22Rv1 (cell line): Measurements from ENCODE around the gene ANKRD63.

Source experiments
- H3K27ac ChIP-seq: fragments of 450-650 bp; 2 replicates; pipeline ENCODE4 v1.5.1; 2017
- ZFX ChIP-seq: fragments of 450-650 bp; IDR thresholded peaks from 2 replicates; pipeline ENCODE4 v1.6.1; 2017; ENCODE audit warnings: antibody characterized with exemption, borderline replicate concordance
- TF ChIP-seq, protein P1 (sequence below): fragments of 450-650 bp; IDR thresholded peaks from 2 replicates; pipeline ENCODE4 v1.5.1; 2017; ENCODE audit warnings: mild to moderate bottlenecking

The ANKRD63 gene

DNA sequence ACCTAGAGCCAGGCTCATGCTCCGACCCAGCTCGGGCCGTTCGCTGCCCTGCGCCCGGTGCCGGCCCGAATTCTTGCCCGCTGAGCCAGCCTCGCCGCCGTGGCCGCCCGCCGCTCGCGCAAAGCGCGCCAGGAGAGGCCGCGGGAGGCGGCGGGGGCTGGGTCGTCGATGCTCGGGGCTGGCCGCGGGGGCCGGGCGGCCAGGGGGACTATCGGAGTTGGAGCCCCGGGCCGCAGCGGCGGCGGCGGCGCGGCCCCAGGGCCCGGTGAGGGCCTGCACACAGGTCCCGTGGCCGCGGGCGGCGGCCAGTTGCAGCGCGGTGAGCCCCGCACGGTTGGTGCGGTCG, 1.1 kb downstream of the ANKRD63 start:
- TF ChIP-seq ZFX: no peak
- TF ChIP-seq, protein P1, sequence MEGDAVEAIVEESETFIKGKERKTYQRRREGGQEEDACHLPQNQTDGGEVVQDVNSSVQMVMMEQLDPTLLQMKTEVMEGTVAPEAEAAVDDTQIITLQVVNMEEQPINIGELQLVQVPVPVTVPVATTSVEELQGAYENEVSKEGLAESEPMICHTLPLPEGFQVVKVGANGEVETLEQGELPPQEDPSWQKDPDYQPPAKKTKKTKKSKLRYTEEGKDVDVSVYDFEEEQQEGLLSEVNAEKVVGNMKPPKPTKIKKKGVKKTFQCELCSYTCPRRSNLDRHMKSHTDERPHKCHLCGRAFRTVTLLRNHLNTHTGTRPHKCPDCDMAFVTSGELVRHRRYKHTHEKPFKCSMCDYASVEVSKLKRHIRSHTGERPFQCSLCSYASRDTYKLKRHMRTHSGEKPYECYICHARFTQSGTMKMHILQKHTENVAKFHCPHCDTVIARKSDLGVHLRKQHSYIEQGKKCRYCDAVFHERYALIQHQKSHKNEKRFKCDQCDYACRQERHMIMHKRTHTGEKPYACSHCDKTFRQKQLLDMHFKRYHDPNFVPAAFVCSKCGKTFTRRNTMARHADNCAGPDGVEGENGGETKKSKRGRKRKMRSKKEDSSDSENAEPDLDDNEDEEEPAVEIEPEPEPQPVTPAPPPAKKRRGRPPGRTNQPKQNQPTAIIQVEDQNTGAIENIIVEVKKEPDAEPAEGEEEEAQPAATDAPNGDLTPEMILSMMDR: no peak
- H3K27ac ChIP-seq: no peak overlapping the region

DNA sequence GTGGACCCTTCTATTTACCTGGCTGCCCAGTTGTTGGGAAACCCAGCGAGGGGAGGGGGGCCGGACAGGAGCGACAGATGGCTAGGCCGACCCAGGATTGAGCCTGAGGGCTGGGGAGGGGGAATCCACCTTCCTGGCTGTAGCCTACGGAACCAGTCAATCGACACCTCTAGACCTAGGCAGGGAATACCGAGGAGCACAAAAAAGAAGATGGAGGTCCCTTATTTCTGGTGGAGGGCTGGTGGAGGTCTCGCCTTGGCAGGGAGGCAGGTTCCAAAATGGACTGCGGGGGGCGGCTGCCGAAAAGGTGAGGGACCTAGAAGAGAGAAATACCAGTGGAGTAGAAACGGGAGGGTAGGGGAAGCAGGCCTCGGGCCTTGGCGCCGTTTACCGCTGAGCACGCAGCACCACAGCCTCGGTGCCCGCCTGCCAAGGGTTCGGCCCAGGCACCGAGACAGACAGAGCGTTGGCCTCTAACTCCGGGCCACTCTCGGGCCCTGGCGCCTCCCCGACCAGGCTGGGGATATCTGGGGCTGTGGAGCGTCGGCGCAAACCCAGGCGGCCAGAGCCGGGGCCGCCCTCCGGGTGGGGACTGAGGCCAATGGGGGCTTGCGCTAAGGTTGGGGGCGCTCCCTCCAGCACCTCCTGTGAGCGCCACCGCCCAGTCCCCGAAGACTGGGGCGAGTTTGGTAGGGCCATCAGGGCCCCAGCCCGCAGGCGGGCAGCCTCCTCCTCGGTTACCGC, 1.6 kb downstream of the ANKRD63 start:
- no peak for TF ChIP-seq ZFX
- TF ChIP-seq, protein P1: no peak
- H3K27ac ChIP-seq: no peak overlapping the region

DNA sequence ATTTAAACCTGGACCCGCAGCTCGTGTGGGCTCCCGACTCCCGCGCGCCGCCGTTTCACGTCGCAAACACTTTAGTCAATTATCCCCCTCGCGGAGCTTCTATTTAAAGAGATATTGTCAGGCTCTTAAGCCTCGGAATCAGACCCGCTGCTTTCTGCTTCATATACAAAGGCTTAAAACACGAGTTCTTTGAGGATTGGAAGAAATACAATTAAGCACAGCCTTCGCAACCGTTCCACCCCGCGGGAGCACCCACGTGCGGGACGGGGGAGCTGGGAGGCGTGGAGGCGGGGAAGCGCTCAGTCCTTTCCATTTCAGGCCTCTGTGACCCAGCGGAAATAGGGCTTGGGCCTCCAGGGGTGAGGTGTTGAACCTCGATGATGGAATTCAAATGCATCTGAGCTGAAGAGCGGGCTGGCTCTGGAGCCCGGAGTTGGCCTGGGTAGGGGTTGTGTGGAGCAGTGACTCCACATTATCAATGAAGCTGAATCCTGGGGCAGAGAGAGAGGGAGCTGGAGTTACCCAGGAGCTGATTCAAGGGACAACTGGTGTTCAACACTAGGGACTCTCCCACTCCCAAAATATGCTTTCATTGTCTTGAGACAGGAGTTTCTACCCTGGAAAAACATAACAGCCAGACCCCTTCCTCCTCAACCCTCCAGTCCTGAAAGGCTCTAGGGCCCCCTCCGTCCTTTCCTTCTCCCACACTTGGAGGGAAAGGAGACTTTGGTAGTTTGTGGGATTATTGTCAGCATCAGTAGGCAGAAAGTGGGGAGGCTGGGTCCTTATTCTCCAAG, 2.4 kb downstream of the ANKRD63 start:
- no peak for TF ChIP-seq ZFX
- TF ChIP-seq, protein P1: no peak
- H3K27ac ChIP-seq: no peak overlapping the region

DNA sequence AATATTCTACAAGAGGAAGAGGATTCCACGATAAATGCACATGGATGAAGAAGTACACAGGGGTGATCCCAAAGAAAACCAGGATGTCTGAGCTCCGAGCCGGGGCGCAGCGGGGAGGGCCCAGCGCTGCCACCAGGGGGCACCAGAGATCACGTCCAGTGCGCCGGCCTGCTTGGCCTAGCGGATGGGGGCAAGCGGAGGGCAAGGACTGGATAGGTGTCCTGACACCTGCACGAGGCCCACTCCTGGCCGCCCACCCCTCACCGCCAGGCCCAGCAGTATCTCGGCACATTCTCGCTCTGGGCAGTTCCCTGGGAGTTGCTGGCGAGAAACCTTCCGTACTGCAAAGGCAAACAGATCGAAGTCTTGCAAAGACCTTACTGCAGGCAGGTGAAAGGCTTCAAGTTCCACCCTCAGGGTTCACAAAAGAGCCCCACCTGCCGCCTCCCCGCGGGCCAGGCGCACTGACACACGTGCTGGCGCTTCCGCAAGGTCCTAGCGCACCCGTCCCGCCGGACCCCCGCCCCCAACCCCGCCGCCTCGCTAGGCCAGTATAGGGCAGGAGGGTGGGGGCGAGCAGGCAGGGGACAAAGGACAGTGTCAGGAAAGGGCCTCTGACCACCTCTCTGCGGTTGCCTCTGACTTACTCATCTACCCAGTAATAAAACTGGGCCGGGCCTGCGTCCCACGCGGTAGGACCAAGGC, 3.3 kb downstream of the ANKRD63 start:
- TF ChIP-seq, protein P1: peak; percentile 99
- TF ChIP-seq ZFX: no peak
- H3K27ac ChIP-seq: no peak overlapping the region

DNA sequence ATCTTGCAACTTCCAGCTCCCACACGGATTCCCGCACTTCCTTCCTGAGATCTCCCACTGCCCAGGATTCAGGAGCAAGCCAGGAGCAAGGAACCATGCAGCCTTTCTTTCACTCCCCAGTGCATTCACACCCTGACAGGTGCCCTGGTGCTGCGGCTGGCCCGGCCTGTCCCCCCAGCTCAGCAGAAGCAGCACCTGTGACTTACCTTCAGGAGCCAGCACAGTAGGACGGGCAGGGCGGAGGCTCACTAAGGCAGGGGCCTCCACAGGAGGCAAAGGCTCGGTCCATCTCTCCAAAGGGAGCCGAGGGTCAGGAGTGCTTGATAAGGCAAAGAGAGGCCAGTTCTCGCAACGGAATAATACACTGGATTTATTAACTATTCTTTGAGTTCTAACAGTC, 4.8 kb downstream of the ANKRD63 start:
- no peak overlapping the region for H3K27ac ChIP-seq
- TF ChIP-seq ZFX: no peak
- TF ChIP-seq, protein P1: no peak

DNA sequence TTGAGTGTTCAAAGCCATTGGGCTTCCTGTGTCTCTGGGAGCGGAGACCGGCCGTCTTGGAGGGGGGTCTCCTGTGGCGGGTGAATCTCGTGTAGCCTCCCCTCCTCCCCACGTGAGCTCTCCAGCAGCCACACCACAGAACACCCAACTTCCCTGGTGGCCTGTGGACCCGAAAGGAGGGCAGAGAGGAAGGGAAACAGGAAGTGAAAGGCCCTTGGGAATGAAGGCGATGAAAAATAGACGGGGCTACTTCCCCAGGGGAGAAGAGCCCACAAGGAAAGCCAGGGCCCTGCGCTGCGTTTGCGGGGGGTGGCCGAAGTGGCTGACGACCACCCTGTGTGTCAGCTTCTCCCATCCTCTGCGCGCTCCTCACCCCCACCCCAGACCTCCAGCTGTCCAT, 5.4 kb downstream of the ANKRD63 start:
- H3K27ac ChIP-seq: no peak overlapping the region

More for the DNA sequence above, 5.4 kb downstream of the ANKRD63 start:
- TF ChIP-seq ZFX: no peak
- TF ChIP-seq, protein P1: no peak
